Erythroblast (primary cell): ENCODE measurements around the gene CXCL17.

ENCODE experiments used
- GATA1 ChIP-seq: IDR thresholded peaks from 2 replicates; pipeline ENCODE4 v1.6.1; 2011; ENCODE audit warnings: low read depth, mild to moderate bottlenecking, control low read depth, low read length, moderate library complexity
- POLR2A ChIP-seq: IDR thresholded peaks from 2 replicates; pipeline ENCODE4 v1.6.1; 2011; ENCODE audit warnings: mild to moderate bottlenecking, low read length

DNA sequence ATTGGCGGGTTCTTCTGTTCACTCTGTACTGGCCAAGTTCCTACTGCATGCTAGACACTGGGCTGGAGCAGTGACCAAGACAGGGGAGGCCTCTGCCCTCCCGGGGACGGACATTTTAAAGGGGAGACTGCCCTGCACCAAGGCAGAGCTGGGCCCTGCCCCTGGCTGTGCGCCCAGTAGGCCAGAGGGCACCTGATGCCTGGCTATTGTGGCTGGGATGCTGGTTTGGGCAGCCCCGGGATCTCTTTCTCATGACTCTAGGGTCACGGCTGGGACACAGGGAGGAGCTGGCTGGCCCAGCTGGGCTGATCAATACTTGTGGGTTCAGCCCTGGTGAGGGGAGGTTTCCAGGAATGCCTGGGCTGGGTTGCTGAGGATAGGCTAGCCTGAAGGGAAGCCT lies 33.3 kb downstream of the CXCL17 start:
- TF ChIP-seq POLR2A: no peak
- TF ChIP-seq GATA1: no peak
